Transverse colon (tissue), 4 donors: ENCODE measurements around the gene ANKMY2. TPM values are rescaled to one million over a fixed set of nuclear protein-coding genes. Genes with fewer than 3 reads are reported as not detected.

Experiments
- DNase-seq: peaks from one replicate; pipeline ENCODE4 v3.0.0-alpha.2; 2019
- H3K27ac ChIP-seq, 4 donors: fragments of 200-600 bp; sonication (generic); 2 replicates each; pipeline ENCODE4 v1.5.1; 2016 to 2018; ENCODE audit warnings: inconsistent platforms in 4 of 4
- H3K27me3 ChIP-seq: fragments of 200-600 bp; sonication (generic); 2 replicates; pipeline ENCODE4 v1.5.1; 2017; ENCODE audit warnings: inconsistent platforms
- H3K36me3 ChIP-seq, 4 donors: fragments of 200-600 bp; sonication (generic); 2 replicates each; pipeline ENCODE4 v1.5.1; 2017 to 2019; ENCODE audit warnings: inconsistent platforms in 4 of 4
- H3K4me1 ChIP-seq, 4 donors: fragments of 200-600 bp; sonication (generic); 2 replicates each; pipeline ENCODE4 v1.5.1; 2017 to 2020; ENCODE audit warnings: inconsistent platforms in 4 of 4
- H3K4me3 ChIP-seq, 4 donors: fragments of 200-600 bp; sonication (generic); 1 replicate in 1 of 4; 2 replicates in 3 of 4; pipeline versions ENCODE4 v1.5.1 to v1.6.1; 2017 to 2019; ENCODE audit warnings: inconsistent platforms in 4 of 4
- H3K9me3 ChIP-seq, 2 donors: fragments of 200-600 bp; sonication (generic); 2 replicates each; pipeline ENCODE4 v1.5.1; 2017 to 2019; ENCODE audit warnings: inconsistent platforms in 2 of 2
- CTCF ChIP-seq, 5 experiments: fragments of 200-600 bp in 3 of 5; fragments of 450-650 bp in 2 of 5; sonication (generic) in 3 of 5; IDR thresholded peaks; 1 replicate in 2 of 5; 2 replicates in 3 of 5; pipeline ENCODE4 v1.5.1; 2016 to 2017; ENCODE audit warnings: antibody characterized with exemption in 5 of 5, inconsistent platforms in 3 of 5, mild to moderate bottlenecking in 2 of 5, moderate library complexity in 1 of 5
- EP300 ChIP-seq: sonication (generic); formaldehyde crosslinking; IDR thresholded peaks from one replicate; pipeline ENCODE4 v1.6.1; 2017; ENCODE audit warnings: antibody characterized with exemption, low read depth
- POLR2A ChIP-seq: fragments of 450-650 bp; IDR thresholded peaks from one replicate; pipeline ENCODE4 v1.6.1; 2016; ENCODE audit warnings: antibody characterized with exemption, mild to moderate bottlenecking, moderate library complexity
- POLR2AphosphoS5 ChIP-seq, 3 donors: sonication (generic); formaldehyde crosslinking; IDR thresholded peaks; one replicate each; pipeline ENCODE4 v1.6.1; 2016; ENCODE audit warnings: antibody characterized with exemption in 3 of 3
- WGBS, 2 donors: methylation state at CpG; one replicate each; pipeline ENCODE4 v1.1.5; 2018; ENCODE audit warnings: low coverage in 1 of 2; 5-methylcytosine and 5-hydroxymethylcytosine counted together
- in situ Hi-C, 4 donors: fragments of 200-750 bp; cut with MboI; loops; one replicate each; pipeline versions ENCODE4 v1.15.0 to v1.15.1; 2017; ENCODE audit warnings: low sequenced_read_pairs in 3 of 4, low pct_ligation_motif_present in 1 of 4, low pct_unique_long_range_greater_than_20kb in 1 of 4
- intact Hi-C: fragments of 100-400 bp; cut with DNase I; formaldehyde crosslinking; loops from one replicate; pipeline ENCODE4 v1.15.1; 2023; ENCODE audit warnings: low total_unique reads
- total RNA-seq, 4 donors: library from RNA; depleted of rRNA; stranded (reverse); fragments of >200 nt; gene quantifications; one replicate each; pipeline ENCODE4 v1.1.0, GENCODE V29; 2016

ANKMY2 gene
- total RNA-seq, 4 donors from 2014 or later = 0.75 to 22.5 (median 12.0) TPM

GRCh38 chr7:16586081-16586874, 59.3 kb downstream of the ANKMY2 start:
- TF ChIP-seq EP300 = no peak
- no peak for TF ChIP-seq POLR2AphosphoS5 (IDR thresholded peaks at IDR 0.05)
- TF ChIP-seq CTCF (IDR thresholded peaks at IDR 0.05) = no peak
- no peak for TF ChIP-seq POLR2A
- Histone ChIP-seq H3K4me1 (no peaks in the 10 kb centered on the region), H3K4me3 (no peak overlapping the region), H3K27me3 (no peaks in the 10 kb centered on the region), H3K9me3 (no peaks in the 10 kb centered on the region), H3K36me3 (no peaks in the 10 kb centered on the region), H3K27ac (no peak overlapping the region)
- intact Hi-C loops (no loop called here), in situ Hi-C loops (no loop called here)
- no peak for DNase-seq
- WGBS, 2 donors = 89 to 100% methylated on average over 5 to 42 of the region's 42 CpGs

- in situ Hi-C loops (no loop called here), intact Hi-C loops (no loop called here)
- 93% methylated on average over 17 of the region's 17 CpGs; no CpG with 5 or more reads in 1 of the 2 donors for WGBS, 2 donors
- Histone ChIP-seq H3K9me3 (no peaks in the 10 kb centered on the region), H3K36me3 (no peaks in the 10 kb centered on the region), H3K27ac (no peak overlapping the region), H3K4me3 (no peak overlapping the region), H3K4me1 (no peaks in the 10 kb centered on the region), H3K27me3 (no peaks in the 10 kb centered on the region)
- DNase-seq = no peak
- TF ChIP-seq CTCF (IDR thresholded peaks at IDR 0.05) = no peak
- no peak for TF ChIP-seq EP300
- TF ChIP-seq POLR2A = no peak
- no peak for TF ChIP-seq POLR2AphosphoS5 (IDR thresholded peaks at IDR 0.05)
Measured at GRCh38 chr7:16585540-16585939, 60.0 kb downstream of the ANKMY2 start.

- WGBS, 2 donors = 91% methylated on average over 7 of the region's 7 CpGs; no CpG with 5 or more reads in 1 of the 2 donors
- no peaks in the 10 kb centered on the region for H3K27me3 ChIP-seq
- no peak overlapping the region for H3K27ac ChIP-seq
- TF ChIP-seq CTCF (IDR thresholded peaks at IDR 0.05) (no peak), POLR2A (no peak), EP300 (no peak)
- no peaks in the 10 kb centered on the region for H3K36me3 ChIP-seq
- H3K4me1 ChIP-seq = no peaks in the 10 kb centered on the region
- in situ Hi-C loops = no loop called here
- H3K9me3 ChIP-seq = no peaks in the 10 kb centered on the region
- intact Hi-C loops = no loop called here
- H3K4me3 ChIP-seq = no peak overlapping the region
- no peak for DNase-seq
Measured at GRCh38 chr7:16583834-16584233, 61.7 kb downstream of the ANKMY2 start.

GRCh38 chr7:16581286-16581685, 64.3 kb downstream of the ANKMY2 start:
- no peak overlapping the region for H3K4me3 ChIP-seq
- H3K4me1 ChIP-seq = no peaks in the 10 kb centered on the region
- in situ Hi-C loops (no loop called here), intact Hi-C loops (no loop called here)
- WGBS, 2 donors = 33 to 44% methylated on average over 1 of the region's 1 CpG
- no peaks in the 10 kb centered on the region for H3K27me3 ChIP-seq
- no peak for DNase-seq
- TF ChIP-seq POLR2AphosphoS5 (IDR thresholded peaks at IDR 0.05) = no peak
- TF ChIP-seq POLR2A = no peak
- TF ChIP-seq CTCF (IDR thresholded peaks at IDR 0.05) = no peak
- no peak for TF ChIP-seq EP300
- H3K36me3 ChIP-seq = no peaks in the 10 kb centered on the region
- H3K27ac ChIP-seq = no peak overlapping the region
- no peaks in the 10 kb centered on the region for H3K9me3 ChIP-seq
